AG09319 (cell line): ENCODE results near the gene MAK.
"Not testable (repeated sequence)": the region's sequence is repeated elsewhere in the genome, so short reads cannot be mapped to it uniquely, and the experiment has no call there.

Experiments used
- DNase-seq: peaks from one replicate; pipeline ENCODE4 v3.0.0-alpha.2; 2010; ENCODE audit warnings: low read depth; ENCODE audit errors: extremely low read depth
- CTCF ChIP-seq: IDR thresholded peaks from 2 replicates; pipeline ENCODE4 v1.5.1; 2011; ENCODE audit warnings: low read depth, mild to moderate bottlenecking, inconsistent platforms, low read length, moderate library complexity

MAK gene

GRCh38 chr6:10722820-10723566, 115.3 kb downstream of the MAK start, which contains the start of gene TMEM14C:
Gene TMEM14C (plus strand): TSS chr6:10723070. CDS start chr6:10724614, 1,544 bp downstream.
- no peak for TF ChIP-seq CTCF
- DNase-seq: peak; percentile 95

GRCh38 chr6:10722570-10722819, 115.8 kb downstream of the MAK start:
- no peak for DNase-seq
- TF ChIP-seq CTCF: no peak

GRCh38 chr6:10721850-10722569, 116.3 kb downstream of the MAK start:
- DNase-seq: no peak
- no peak for TF ChIP-seq CTCF

GRCh38 chr6:10720960-10721849, 117.1 kb downstream of the MAK start:
- DNase-seq: not testable (repeated sequence)

- no peak for DNase-seq
Observed at GRCh38 chr6:10720265-10720959, 117.9 kb downstream of the MAK start.

GRCh38 chr6:10719964-10720264, 118.4 kb downstream of the MAK start:
- TF ChIP-seq CTCF: no peak
- DNase-seq: no peak

More at GRCh38 chr6:10720265-10720959, 117.9 kb downstream of the MAK start:
- no peak for TF ChIP-seq CTCF

- no peak for DNase-seq
- TF ChIP-seq CTCF: no peak
Observed at GRCh38 chr6:10719296-10719963, 118.9 kb downstream of the MAK start.
